ENCODE results near the gene DUSP8.

DUSP8 gene

DNA sequence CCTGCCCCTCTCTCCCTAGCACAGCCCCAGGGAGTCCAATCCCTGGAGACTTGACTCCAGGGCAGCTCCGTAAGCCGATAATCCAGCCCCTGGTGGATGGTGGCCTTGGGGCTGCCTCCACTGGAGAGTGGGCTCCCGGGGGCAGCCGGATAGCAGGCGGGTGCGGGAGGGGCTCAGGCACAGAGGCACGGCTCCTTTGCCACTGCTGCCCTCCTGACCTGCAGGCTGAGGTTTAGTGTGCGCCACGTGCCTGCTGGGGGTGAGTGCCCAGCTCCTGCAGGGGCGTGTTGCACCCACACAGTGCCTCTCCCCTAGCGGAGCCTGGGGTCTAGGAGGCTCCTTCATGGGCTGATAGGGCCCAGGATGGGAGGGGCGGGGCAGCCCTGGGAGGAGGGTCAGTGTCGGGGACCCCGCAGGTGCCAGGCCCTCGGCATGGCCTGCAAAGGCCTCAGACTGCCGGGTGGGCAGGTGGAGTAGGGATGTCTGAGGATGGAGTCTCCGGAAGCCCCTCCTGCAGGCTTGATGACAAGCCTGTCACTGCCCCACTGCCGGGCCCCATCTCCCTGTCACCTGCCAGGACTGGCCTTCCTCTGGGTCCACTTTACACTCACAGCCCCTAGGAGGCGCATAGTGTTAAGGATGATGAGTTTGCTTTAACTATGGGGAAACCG is 5.6 kb downstream of the DUSP8 start:
- DNase-seq (ENCODE audit: low read depth), result no peak
- H3K4me3 ChIP-seq (ENCODE audit: low read length), result no peak overlapping the region

DNA sequence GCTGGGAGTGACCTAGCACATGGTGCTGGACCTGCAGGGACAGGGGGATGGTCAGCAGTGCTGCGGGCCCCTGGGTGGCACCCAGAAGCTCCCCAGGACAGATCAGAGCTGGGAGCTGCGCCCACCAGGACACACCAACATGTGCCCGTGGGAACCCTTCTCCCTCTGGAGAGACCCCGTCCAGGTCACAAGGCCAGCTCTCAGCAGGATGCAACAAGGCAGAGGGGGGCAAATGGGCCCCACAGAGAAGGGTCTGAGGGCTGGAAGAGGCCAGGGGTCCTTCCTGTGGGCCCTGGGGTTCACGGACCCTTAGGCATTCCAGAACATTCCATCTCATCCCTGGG is 6.2 kb downstream of the DUSP8 start:
- H3K4me3 ChIP-seq (ENCODE audit: low read length), result no peak overlapping the region
- TF ChIP-seq, protein P1, sequence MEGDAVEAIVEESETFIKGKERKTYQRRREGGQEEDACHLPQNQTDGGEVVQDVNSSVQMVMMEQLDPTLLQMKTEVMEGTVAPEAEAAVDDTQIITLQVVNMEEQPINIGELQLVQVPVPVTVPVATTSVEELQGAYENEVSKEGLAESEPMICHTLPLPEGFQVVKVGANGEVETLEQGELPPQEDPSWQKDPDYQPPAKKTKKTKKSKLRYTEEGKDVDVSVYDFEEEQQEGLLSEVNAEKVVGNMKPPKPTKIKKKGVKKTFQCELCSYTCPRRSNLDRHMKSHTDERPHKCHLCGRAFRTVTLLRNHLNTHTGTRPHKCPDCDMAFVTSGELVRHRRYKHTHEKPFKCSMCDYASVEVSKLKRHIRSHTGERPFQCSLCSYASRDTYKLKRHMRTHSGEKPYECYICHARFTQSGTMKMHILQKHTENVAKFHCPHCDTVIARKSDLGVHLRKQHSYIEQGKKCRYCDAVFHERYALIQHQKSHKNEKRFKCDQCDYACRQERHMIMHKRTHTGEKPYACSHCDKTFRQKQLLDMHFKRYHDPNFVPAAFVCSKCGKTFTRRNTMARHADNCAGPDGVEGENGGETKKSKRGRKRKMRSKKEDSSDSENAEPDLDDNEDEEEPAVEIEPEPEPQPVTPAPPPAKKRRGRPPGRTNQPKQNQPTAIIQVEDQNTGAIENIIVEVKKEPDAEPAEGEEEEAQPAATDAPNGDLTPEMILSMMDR (IDR thresholded peaks at IDR 0.05; ENCODE audit: insufficient read depth, low read depth, low read length, missing control alignments), result no peak
- DNase-seq (ENCODE audit: low read depth), result no peak

More for the DNA sequence above, 5.6 kb downstream of the DUSP8 start:
- TF ChIP-seq, protein P1 (IDR thresholded peaks at IDR 0.05; ENCODE audit: insufficient read depth, low read depth, low read length, missing control alignments), result no peak

DNA sequence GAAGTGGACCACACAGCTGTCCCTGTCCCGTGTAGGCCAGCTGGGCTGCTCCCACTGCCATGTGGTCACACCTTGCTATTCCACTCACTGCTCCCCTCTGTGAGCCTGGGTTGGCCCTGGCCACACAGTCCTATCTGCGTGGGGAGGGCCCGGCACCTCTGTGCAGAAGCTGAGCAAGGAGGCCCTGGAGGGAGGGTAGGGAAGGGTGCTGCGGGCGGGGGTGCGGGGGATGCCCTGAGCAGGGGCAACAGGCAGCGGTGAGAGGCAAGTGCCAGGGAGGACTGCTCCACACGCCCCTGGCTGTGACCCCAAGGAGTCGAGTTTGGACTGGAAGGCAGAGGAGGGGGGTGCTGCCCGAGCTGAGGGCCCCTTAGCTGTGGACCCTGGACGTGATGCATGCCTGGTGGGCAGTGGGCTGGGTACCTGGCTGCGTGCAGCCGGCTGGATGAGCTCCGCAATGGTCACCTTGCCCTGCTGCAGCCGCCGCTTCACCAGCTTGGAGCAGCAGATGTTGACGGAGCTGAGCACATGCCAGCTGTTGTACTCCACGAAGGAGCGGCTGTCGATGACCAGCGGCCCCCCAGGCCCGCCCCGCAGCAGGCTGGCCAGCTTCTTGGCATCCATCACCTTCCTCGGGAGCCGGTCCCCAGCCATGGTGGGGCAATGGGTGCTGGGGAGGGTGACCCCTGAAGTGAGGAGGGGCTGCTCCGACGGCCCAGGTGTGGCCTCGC is 6.7 kb downstream of the DUSP8 start:
- TF ChIP-seq, protein P1 (IDR thresholded peaks at IDR 0.05; ENCODE audit: insufficient read depth, low read depth, low read length, missing control alignments), result no peak
- no peak for DNase-seq (ENCODE audit: low read depth)
- no peak overlapping the region for H3K4me3 ChIP-seq (ENCODE audit: low read length)

DNA sequence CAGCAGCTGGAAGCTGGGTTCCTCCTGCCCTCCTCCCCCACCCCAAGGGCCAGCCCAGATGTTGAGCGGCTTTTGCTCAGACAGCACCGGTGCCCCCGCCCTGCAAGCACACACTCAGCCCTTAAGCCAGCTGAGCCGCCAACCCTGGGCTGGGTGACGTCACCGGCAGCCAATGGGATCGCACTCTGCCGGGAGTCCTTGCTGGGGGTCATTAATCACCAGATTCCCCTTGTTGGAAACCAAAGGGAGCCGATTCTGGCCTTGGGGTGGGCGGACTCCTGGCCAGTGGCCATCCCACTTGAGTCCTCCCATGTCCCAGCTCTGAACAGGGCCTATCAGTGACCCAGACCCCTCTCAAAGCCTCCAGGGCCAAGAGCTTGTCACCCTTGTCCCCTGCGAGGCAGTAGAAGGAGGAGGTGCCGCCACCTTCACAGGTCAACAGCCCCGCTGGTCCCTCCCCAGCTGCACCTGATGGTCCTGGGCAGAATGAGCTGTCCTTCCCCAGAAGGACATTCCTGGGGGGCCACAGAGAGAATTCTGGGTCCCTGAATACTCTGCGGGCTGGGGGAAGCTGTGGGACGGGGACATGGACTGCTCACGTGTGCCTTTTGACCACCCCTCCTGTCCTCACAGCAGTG is 7.4 kb downstream of the DUSP8 start:
- DNase-seq (ENCODE audit: low read depth), result peak; percentile 74

DNA sequence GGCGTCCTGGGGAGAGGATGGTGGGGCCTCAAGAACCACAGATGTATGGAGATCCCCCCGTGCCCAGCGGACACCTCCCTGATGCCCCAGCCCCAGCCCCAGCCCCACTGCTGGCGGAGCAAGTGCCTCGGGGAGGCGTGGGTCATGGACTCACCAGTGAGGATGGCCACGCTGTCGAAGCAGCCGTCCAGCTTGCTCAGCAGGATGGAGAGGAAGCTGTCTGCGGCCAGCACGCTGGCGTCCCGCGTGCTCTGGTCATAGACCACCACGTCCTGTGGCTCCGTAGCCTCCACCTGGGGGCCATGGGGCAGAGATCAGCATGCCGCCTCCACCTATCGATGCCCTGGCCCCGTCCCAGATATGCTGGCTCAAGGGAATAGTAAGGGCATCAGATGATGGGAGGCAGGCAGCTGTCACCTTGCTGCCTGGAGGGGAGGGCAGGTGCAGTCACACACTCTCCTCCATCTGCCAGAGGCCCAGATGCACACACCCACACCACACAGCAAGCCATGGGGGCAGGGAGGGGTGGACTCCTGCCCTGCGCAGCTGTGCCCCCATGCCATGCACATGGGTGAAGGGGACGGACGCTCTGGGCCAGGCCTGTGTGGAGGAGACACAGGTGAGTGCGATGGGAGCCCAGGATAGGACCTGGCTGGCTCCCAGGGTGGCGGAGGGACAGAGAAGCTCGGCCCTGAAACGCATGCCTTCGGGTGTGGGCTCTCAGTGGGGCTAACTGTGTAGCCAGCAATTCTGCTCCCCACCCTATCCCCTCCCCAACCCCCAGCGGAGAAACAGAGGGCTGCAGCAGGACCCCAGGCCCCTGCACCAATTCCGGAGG is 8.2 kb downstream of the DUSP8 start:
- TF ChIP-seq, protein P1 (IDR thresholded peaks at IDR 0.05; ENCODE audit: insufficient read depth, low read depth, low read length, missing control alignments), result no peak
- H3K4me3 ChIP-seq (ENCODE audit: low read length), result no peak overlapping the region
- no peak for DNase-seq (ENCODE audit: low read depth)

More for the DNA sequence above, 7.4 kb downstream of the DUSP8 start:
- TF ChIP-seq, protein P1 (IDR thresholded peaks at IDR 0.05; ENCODE audit: insufficient read depth, low read depth, low read length, missing control alignments), result no peak
- no peak overlapping the region for H3K4me3 ChIP-seq (ENCODE audit: low read length)

DNA sequence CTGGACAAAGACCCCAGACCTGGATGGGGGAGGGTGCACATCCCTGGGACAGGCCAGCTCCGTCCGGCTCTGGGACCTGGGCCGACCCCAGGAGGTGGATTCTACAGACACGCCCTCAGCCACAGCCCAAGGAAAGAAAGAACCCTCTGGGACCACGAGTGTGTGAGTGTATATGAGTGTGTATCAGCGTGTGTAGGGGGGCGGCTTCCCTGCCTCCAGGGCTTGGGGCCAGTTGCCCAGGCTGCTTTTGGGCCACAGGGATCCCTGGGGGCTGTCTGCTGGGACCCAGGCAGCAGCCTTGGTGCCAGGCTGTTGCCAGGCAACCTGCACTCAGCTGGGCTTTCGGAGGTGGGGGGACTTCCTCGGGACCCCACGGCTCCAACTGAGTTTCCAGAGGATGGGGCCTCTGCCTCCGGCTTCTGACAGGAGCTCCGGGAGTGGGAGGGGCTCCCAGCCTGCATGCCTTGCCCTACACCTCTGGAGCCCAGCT is 8.9 kb downstream of the DUSP8 start:
- TF ChIP-seq, protein P1 (IDR thresholded peaks at IDR 0.05; ENCODE audit: insufficient read depth, low read depth, low read length, missing control alignments), result no peak

More for the DNA sequence above, 8.9 kb downstream of the DUSP8 start:
- no peak overlapping the region for H3K4me3 ChIP-seq (ENCODE audit: low read length)
- DNase-seq (ENCODE audit: low read depth), result no peak

Data from epithelial cell of esophagus (primary cell).